HCT116 (cell line): ENCODE results near the gene SYNE1.

Experiments used
- ATF3 ChIP-seq: IDR thresholded peaks from 2 replicates; pipeline ENCODE4 v1.6.1; 2012
- CTCF ChIP-seq, 3 experiments: fragments of 200-600 bp in 1 of 3; sonication (generic) in 1 of 3; IDR thresholded peaks in 2 of 3; conservative IDR thresholded peaks in 1 of 3; 2 replicates each; pipeline ENCODE4 v1.5.1; 2012 to 2017; ENCODE audit warnings: low read depth in 2 of 3, low read length in 2 of 3, antibody characterized with exemption in 1 of 3, borderline replicate concordance in 1 of 3, control low read depth in 1 of 3, mild to moderate bottlenecking in 1 of 3, mixed read lengths in 1 of 3, mixed run types in 1 of 3, moderate library complexity in 1 of 3; ENCODE audit not compliant: insufficient read depth in 1 of 3
- EGR1 ChIP-seq: IDR thresholded peaks from 2 replicates; pipeline ENCODE4 v1.6.1; 2012; ENCODE audit warnings: low read depth
- EZH2 ChIP-seq: fragments of 200-600 bp; sonication (generic); IDR thresholded peaks from 2 replicates; pipeline ENCODE4 v1.6.1; 2017; ENCODE audit warnings: antibody characterized with exemption, mixed run types
- EZH2phosphoT487 ChIP-seq: fragments of 200-600 bp; IDR thresholded peaks from 2 replicates; pipeline ENCODE4 v1.6.1; 2018; ENCODE audit warnings: antibody characterized with exemption, borderline replicate concordance
- JUND ChIP-seq: IDR thresholded peaks from 2 replicates; pipeline ENCODE4 v1.6.1; 2012
- POLR2A ChIP-seq: IDR thresholded peaks from 2 replicates; pipeline ENCODE4 v1.7.0; 2011; ENCODE audit warnings: borderline replicate concordance; ENCODE audit not compliant: insufficient read depth, insufficient read length; ENCODE audit errors: extremely low read depth
- POLR2AphosphoS5 ChIP-seq: IDR thresholded peaks from 2 replicates; pipeline ENCODE4 v1.6.1; 2011; ENCODE audit warnings: mild to moderate bottlenecking, low read depth, low read length, moderate library complexity
- RAD21 ChIP-seq: IDR thresholded peaks from 2 replicates; pipeline ENCODE4 v1.6.1; 2012; ENCODE audit warnings: low read depth, mild to moderate bottlenecking
- REST ChIP-seq: IDR thresholded peaks from 2 replicates; pipeline ENCODE4 v1.6.1; 2012; ENCODE audit warnings: low read depth
- SP1 ChIP-seq: IDR thresholded peaks from 2 replicates; pipeline ENCODE4 v1.6.1; 2012; ENCODE audit warnings: low read depth

GRCh38 chr6:152585236-152585635 lies 51.9 kb downstream of the SYNE1 start:
- TF ChIP-seq JUND (no peak), POLR2A (no peak), REST (no peak), SP1 (no peak), CTCF (IDR thresholded peaks at IDR 0.05 in 2 of 3, conservative IDR thresholded peaks at IDR 0.05 in 1 of 3; ENCODE audit: borderline replicate concordance in 1 of 3, insufficient read depth in 1 of 3, low read depth in 2 of 3, low read length in 2 of 3) (no peak), EZH2 (no peak), ATF3 (no peak), EZH2phosphoT487 (no peak), POLR2AphosphoS5 (no peak), RAD21 (no peak), EGR1 (no peak)
